T-helper 1 cell (primary cell): ENCODE results near the gene LHX1.

Experiments used
- DNase-seq, 5 donors: peaks; one replicate each; pipeline ENCODE4 v3.0.0-alpha.2; 2012 to 2020
- total RNA-seq, 4 donors: gene quantifications; one replicate each; lab custom pipeline; 2026; lab: John Stamatoyannopoulos, UW

The LHX1 gene
- 0 reads per million in 4 donors for total RNA-seq

DNA sequence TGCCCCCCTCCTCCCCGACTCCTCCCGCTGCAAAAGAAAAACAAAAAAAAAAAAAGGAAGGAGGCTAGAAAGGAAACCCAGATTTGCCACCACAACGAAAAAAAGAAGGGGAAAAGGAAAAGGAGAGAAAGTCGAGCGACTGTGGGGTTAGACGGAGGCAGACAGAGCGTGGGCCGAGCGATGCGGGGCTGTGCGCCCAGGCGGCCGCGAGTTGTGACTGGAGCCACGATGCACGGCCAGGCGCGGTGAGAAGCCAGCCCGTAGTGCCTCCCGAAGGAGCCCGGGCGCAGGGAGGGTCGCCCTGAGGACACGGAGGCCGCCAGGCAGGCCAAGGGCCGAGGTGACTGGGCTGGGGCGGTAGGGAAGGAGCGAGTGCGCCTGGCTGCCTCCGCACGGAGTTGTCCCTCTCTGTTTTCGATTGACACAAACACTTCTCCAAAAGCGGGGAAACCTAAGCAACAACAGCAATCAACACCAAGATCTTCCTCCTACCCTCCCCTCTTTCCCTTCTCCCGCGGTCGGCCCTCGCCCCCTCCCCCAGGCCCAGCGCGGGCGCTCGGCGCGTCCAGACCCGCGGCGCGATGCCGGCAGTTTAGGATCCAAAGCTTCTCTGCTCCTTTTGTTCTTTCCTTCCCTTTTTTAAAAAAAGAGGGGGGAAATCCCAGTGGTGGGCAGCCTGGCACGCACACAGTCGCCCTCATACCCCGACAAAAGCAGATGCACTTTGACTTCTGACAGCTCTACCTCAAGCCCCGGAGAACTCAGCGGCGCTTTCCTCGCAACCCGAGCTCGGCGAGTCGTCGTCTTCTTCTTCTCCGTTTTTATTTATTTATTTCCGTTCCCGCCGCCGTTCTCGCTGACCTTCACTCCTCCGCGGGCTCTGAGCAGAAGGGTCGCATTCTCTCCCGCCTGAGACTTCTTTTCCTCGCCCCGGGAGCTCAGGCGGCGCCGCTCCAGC is at the start of gene LHX1:
TSS of gene LHX1 (plus strand) at position 475 of the 958 bp plus-strand sequence. CDS start 723 bp downstream, outside the sequence.
- DNase-seq: no peak

DNA sequence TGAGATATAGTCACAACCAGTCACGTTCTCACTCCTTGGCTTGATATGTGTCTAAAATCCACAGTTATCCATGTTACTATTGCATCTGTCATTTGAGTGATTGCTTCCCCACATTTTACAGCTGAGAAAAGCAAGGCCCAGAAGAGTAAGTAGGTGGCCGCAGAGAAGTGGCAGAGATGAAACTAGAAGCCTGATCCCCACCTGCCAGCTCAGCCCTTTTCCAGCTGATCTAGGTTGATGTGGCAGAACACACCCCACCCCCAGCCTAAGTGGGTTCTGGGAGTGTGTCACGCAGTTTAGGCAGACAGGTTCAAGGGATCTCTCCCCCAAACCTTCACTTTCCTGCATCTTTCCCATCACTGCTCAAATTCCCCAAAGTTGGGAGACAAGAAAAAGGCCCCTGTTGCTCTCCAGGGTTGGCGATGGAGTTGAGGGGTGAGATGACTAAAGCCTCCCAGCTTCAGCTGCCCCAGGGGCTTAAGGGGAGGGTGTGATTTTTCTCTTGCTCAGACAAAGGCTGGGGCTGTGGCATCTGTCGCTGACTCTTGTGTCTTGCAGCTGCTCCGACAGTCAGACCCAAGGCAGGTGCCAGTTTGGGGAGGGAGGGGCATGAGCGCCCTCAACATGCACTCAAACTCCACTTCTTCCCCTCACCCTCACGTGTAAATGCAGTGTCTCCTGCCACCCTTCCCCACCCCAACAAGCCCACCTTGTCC is 48.9 kb upstream of the LHX1 start:
- DNase-seq: no peak

DNA sequence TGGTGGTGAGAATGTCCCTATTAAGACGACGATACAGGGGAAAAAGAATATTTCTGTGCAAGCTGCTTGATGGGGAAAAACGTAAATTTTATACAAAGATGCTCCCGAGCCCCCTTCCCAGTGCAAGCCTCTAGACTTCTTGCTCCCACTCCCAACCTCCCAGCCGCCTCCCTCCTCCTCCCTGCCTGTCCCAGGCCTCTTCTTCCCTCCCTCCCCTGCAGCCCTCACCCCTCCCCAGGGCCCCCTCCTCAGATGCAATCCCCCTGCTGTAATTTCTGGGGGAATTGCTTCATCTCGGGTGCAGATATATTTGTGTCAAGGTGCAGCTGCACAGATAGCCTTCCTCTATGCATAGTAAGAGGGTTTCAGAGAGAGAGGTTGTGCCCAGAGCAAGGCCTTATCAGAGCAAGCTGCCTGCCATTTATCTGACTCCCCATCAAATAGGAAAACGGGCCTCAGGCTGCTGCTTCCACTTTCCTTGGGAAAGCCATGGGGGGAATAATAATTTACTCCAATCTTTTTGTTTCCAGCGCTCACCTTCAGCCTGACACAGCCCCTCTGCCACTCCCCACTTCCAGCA is 47.4 kb upstream of the LHX1 start:
- no peak for DNase-seq

GRCh38 chr17:36890398-36891168 is 46.7 kb upstream of the LHX1 start:
- DNase-seq: no peak

GRCh38 chr17:36892112-36892838 is 45.0 kb upstream of the LHX1 start:
- no peak for DNase-seq

- no peak for DNase-seq
Measured at GRCh38 chr17:36894177-36894576, 43.1 kb upstream of the LHX1 start.

GRCh38 chr17:36894925-36895324 is 42.4 kb upstream of the LHX1 start:
- DNase-seq: no peak

DNA sequence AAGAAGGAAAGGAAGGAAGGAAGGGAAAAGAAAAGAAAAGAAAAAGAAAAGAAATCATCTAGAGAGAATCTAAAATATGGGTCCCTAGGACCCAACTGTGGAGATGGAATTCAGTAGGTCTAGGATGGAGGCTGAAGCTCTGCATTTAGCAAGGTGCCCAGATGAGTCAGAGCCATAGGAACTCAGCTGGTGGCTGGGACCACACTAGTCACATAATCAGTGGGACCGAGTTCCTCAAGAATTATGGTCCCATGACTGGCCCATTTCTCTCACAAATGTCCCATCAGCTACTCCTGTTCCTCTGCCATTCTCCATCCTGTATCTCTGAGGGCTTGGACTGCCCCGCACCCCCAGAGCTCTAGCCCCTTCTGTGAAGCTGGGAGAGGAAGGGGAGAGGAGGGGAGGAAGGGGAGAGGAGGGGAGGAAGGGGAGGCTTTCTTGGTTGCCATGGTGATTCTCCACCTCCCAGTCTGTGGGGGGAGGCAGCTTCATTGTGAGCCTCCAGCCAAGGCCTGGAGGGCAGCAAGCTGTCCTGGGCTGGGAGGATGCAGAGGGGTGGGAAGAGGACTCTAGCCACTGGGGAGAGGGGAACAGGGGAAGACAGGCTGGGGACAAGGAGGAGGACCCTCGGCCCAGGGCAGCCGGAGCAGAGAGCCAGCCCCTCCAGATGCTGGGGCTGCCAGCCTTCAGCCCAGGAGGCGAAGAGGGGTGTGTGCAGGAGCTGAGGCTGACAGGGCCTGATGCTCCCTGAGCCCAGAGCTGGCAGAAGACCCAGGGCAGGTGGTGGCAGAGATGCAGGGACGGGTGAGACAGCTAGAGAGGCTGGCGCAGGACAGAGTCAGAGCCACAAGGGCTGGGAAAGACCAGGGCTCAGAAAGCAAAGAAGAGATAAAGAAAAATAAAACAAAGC is 37.8 kb upstream of the LHX1 start:
- no peak for DNase-seq

GRCh38 chr17:36900160-36900512 is 37.1 kb upstream of the LHX1 start:
- no peak for DNase-seq

DNA sequence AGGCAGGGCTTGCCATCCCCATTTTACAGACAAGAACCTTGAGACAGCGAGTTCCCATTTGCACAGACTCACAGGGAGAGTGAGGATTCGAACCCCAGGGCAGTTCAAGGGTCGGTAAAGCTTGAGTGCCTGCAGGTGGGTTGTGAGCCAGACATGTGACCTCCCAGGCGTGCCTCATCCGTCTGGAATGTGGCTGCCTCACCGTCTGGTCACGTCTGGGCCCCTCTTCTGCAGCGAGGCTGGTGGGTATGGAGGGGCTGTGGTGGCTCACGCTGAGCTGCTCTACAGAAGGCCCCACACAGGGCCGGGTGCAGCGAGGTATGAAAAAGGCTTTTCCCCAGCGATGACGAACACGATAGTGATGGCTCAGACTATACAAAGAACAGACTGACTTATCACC is 35.8 kb upstream of the LHX1 start:
- DNase-seq: no peak

DNA sequence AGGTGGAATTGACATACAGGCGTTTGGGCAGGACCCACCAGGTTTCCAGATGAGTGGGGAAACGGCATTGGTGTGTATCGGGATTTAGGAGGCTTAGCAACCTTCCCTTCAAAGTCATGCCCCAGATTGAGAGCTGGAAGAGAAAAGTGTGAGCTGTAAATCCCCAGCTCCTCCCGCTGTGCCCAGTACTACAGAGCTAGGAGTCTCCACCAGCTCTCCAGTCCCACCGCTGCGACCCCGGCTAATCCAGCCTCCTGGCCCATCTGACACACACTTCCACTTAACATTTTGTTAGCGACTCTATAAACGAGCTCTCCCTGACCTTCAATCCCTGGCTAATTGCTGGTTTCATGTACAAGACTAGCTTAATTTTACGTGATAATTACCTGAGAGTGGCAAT is 29.9 kb upstream of the LHX1 start:
- no peak for DNase-seq

DNA sequence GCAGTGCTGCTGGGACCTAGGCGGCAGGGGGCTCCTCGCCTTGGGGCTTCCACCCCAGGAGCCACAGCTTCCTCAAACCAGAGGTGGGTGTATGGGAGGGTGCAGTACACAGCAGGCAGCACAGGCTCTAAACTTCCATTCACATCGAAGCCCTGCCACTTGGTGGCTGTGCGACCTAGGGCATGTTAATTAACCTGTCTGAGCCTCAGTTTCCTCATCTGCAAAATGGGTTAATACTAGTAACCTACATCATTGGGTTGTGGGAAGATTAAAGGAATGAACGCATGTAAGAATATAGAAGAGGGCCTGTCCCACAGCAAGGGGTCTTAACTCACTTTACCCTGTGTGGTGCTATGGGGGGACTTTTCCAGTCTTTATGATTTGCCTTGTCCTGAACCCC is 26.8 kb upstream of the LHX1 start:
- DNase-seq: no peak

DNA sequence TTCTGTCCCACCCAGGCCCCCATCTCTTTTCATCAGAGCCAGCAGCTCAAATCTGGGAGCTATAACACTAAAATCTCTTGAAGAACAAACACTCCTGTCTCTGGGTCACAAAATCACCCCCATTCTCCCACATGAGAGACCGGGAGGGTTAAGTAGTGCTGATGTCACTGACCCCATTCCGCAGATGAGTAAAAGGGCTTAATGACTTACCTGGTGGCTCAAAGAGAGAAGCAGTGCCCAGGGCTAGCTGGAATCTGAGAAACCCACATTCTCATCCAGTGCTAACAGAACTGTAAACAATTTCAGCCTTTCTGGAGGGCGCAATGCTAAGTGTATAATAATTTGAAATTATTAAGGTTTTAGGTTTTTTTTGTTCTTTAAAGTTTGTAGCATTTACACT is 26.3 kb upstream of the LHX1 start:
- DNase-seq: no peak

DNA sequence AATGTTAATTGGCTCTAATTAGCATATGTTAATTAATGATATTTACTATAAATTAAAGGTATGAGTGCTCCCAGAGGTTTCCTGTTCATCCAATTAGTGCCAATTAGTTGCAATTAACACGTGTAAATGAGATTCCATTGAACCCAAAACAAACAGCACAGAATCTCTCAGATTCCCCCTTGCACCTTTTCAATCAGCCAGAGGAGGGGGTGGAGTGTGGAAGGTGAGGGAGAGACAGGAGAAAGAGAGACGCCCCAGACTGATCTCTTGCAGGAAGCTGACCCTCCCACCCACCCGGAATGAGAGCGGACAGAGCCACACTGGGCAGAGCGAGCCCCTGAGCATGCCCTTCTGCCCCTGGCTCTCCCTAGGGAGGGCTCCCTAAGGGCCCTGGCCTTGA is 24.1 kb upstream of the LHX1 start:
- DNase-seq: no peak

GRCh38 chr17:36918211-36918691 is 19.0 kb upstream of the LHX1 start:
- DNase-seq: no peak

DNA sequence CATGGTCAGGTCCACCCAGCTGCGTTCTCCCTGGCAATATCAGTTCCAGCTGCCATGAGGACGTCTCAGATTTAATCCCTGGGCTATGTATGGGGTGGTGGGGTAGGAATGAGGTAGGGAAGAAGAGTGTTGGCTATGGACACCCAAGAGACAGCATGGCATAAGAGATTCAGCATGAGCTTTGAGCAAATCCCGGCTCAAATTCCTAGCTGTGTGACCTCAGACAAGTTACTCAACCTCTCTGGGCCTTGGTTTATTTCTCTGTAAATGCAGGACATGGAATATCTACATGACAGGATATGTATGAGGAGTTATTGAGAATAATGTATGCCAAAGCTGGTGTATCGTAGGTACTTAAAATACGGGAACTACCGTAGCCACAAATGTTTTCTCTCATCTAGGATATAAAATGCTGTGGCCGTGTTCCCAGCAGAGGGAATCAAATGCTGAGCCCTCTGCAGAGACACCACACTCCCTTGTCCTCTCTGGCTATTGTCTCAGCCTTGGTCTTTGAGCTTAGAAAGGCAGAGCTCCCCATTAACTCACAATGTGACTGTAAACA is 17.8 kb upstream of the LHX1 start:
- no peak for DNase-seq

GRCh38 chr17:36920032-36921005 is 17.0 kb upstream of the LHX1 start:
- no peak for DNase-seq

DNA sequence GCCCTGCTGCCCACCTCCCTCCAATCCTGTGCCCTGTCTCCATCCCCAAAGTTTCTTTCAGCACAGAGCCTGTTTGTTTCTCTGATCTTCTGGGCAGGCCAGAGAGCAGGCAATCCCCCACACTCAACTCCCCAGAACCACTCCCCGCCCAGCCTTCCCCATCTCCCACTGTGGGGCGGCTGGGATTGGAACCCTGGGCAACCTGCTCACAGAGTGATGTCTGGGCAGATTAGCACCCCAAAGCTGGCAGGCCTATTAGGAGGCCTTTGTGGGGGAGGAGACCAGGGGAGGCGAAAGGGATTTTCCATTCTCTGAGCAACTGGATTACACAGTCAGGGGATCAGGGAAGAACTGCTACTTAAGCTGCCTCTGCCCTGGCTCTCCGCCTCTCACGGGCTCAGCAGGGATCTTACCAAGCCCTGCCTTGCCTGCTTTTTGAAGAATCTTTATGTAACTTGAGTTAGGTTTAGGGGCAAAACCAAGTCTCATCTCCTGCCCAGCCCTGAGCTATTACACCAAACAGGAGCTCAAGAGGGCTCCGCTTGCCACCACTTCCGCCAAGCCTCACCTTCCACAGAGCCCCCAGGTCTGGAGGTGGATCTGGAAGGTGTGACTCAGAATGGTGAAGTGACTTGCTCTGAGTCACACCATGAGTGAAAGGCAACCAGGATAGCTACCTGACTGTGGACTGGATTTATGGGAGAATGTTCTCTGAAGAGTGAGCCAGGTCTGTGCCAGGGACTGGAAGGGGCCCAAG is 16.0 kb upstream of the LHX1 start:
- DNase-seq: peak in 1 of 5 donors; percentile 54
